Trophoblast cell (in vitro differentiated cells and primary cell): Measurements from ENCODE around the gene LRP1B.

Source experiments
- DNase-seq, 2 donors: peaks; one replicate each; pipeline ENCODE4 v3.0.0-alpha.2; 2016
- H2AFZ ChIP-seq: 2 replicates; pipeline ENCODE4 v1.6.1; 2013; ENCODE audit warnings: low read length, moderate library complexity, mild to moderate bottlenecking; ENCODE audit not compliant: insufficient read depth, poor library complexity
- H2AK5ac ChIP-seq: 2 replicates; pipeline ENCODE4 v1.6.1; 2013; ENCODE audit warnings: mild to moderate bottlenecking, low read length
- H2BK120ac ChIP-seq: 2 replicates; pipeline ENCODE4 v1.6.1; 2013; ENCODE audit warnings: low read length, mild to moderate bottlenecking, moderate library complexity; ENCODE audit not compliant: insufficient read depth, poor library complexity
- H2BK12ac ChIP-seq: 2 replicates; pipeline ENCODE4 v1.6.1; 2013; ENCODE audit warnings: mild to moderate bottlenecking, low read length, moderate library complexity
- H2BK5ac ChIP-seq: 2 replicates; pipeline ENCODE4 v1.6.1; 2013; ENCODE audit warnings: low read length, low read depth, moderate library complexity, mild to moderate bottlenecking; ENCODE audit not compliant: poor library complexity
- H3K14ac ChIP-seq: 2 replicates; pipeline ENCODE4 v1.6.1; 2013; ENCODE audit warnings: mild to moderate bottlenecking, low read length
- H3K18ac ChIP-seq: 2 replicates; pipeline ENCODE4 v1.6.1; 2013; ENCODE audit warnings: mild to moderate bottlenecking, low read length
- H3K23ac ChIP-seq: 2 replicates; pipeline ENCODE4 v1.6.1; 2013; ENCODE audit warnings: low read length
- H3K27ac ChIP-seq: 2 replicates; pipeline ENCODE4 v1.5.1; 2013; ENCODE audit warnings: low read depth, mild to moderate bottlenecking, inconsistent platforms, low read length, moderate library complexity
- H3K27me3 ChIP-seq: 2 replicates; pipeline ENCODE4 v1.6.1; 2013; ENCODE audit warnings: inconsistent platforms, mild to moderate bottlenecking, low read length, moderate library complexity; ENCODE audit not compliant: insufficient read depth
- H3K36me3 ChIP-seq, 2 experiments: 1 replicate in 1 of 2; 2 replicates in 1 of 2; pipeline ENCODE4 v1.6.1; 2013; ENCODE audit warnings: low read length in 2 of 2, mild to moderate bottlenecking in 2 of 2, moderate library complexity in 1 of 2; ENCODE audit not compliant: insufficient read depth in 2 of 2, control insufficient read depth in 1 of 2
- H3K4ac ChIP-seq: 2 replicates; pipeline ENCODE4 v1.6.1; 2013; ENCODE audit warnings: low read depth, mild to moderate bottlenecking, low read length, moderate library complexity
- H3K4me1 ChIP-seq, 2 experiments: 1 replicate in 1 of 2; 2 replicates in 1 of 2; pipeline ENCODE4 v1.6.1; 2013; ENCODE audit warnings: low read length in 2 of 2, mild to moderate bottlenecking in 2 of 2, moderate library complexity in 1 of 2; ENCODE audit not compliant: insufficient read depth in 2 of 2, control insufficient read depth in 1 of 2
- H3K4me2 ChIP-seq: 2 replicates; pipeline ENCODE4 v1.6.1; 2013; ENCODE audit warnings: inconsistent platforms, mild to moderate bottlenecking, low read length, moderate library complexity
- H3K4me3 ChIP-seq: 2 replicates; pipeline ENCODE4 v1.5.1; 2013; ENCODE audit warnings: mild to moderate bottlenecking, low read depth, low read length, inconsistent platforms
- H3K79me1 ChIP-seq: one replicate; pipeline ENCODE4 v1.6.1; 2013; ENCODE audit warnings: low read length
- H3K79me2 ChIP-seq: 2 replicates; pipeline ENCODE4 v1.6.1; 2013; ENCODE audit warnings: low read length, mild to moderate bottlenecking; ENCODE audit not compliant: control insufficient read depth, insufficient read depth, poor library complexity
- H3K9ac ChIP-seq: 2 replicates; pipeline ENCODE4 v1.6.1; 2013; ENCODE audit warnings: mild to moderate bottlenecking, low read length
- H3K9me3 ChIP-seq: 2 replicates; pipeline ENCODE4 v1.6.1; 2013; ENCODE audit warnings: low read depth, mild to moderate bottlenecking, control low read depth, inconsistent platforms, low read length; ENCODE audit not compliant: insufficient read depth
- H4K12ac ChIP-seq: 2 replicates; pipeline ENCODE4 v1.6.1; 2013; ENCODE audit warnings: low read depth, mild to moderate bottlenecking, low read length, moderate library complexity
- H4K8ac ChIP-seq: 2 replicates; pipeline ENCODE4 v1.6.1; 2013; ENCODE audit warnings: low read depth, mild to moderate bottlenecking, low read length, moderate library complexity
- H4K91ac ChIP-seq: one replicate; pipeline ENCODE4 v1.6.1; 2013; ENCODE audit warnings: low read depth, mild to moderate bottlenecking, low read length, moderate library complexity
- WGBS: extraction: QIAGEN DNeasy Blood & Tissue Kit; methylation state at CpG from one replicate; pipeline ENCODE4 v1.1.7; 2013; ENCODE audit warnings: missing lambda C conversion rate; ENCODE audit not compliant: insufficient read length, insufficient coverage; ENCODE audit errors: extremely low coverage; 5-methylcytosine and 5-hydroxymethylcytosine counted together

The LRP1B gene

DNA sequence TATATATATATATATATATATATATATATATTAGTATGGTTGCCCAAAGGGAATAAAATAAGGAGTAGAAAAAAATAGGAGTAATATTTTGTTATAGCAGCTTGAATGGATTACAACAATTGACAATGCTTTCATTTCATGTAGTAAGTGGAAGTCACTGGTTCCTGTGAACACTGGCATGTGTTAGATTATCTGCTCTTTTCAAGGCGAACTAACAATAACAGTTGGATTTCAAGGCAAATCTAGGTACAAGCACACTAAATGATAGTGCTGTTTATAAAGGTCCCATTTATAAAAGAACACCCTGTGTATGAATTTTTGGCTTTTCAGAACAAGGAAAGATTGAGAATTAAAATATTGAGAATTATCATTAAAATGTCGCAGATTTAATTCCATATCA lies 1535.7 kb downstream of the LRP1B start:
- DNase-seq, result no peak
- no CpG with 5 or more reads among the region's 2 CpGs for WGBS
- H2BK120ac ChIP-seq, result no peak overlapping the region

DNA sequence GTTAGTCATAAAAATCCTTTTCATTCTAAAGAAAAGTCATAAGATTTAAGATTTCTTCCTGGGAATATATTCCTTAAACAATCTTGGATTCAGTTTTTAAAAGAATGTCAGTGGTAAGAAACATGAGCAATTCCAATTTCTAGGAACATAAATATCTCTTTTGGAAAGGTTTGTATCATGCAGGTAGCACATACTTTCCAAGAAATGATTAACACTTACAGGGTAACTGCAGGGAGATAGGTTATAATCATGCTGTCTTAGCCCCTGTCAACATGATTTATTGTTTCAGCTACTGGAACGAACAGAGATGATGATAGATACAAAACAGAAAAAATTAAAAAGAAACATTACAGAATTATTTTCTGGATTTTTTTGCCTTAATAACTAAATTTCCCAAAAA lies 1537.7 kb downstream of the LRP1B start:
- no CpG with 5 or more reads among the region's 1 CpG for WGBS
- Histone ChIP-seq H3K4ac (no peak overlapping the region), H2BK120ac (no peak overlapping the region), H3K4me2 (no peak overlapping the region), H3K36me3 (no peaks in the 10 kb centered on the region), H3K14ac (no peak overlapping the region), H2AFZ (no peak overlapping the region), H3K4me1 (peaks cover 0 to 2% of the 10 kb centered on the region in 2 experiments), H3K27me3 (no peaks in the 10 kb centered on the region), H3K9ac (no peak overlapping the region), H2BK5ac (no peak overlapping the region), H4K12ac (no peak overlapping the region), H3K79me1 (no peaks in the 10 kb centered on the region), H3K4me3 (no peak overlapping the region), H4K8ac (no peak overlapping the region), H4K91ac (no peak overlapping the region), H3K9me3 (no peaks in the 10 kb centered on the region), H2AK5ac (no peak overlapping the region), H3K18ac (no peak overlapping the region), H3K79me2 (no peaks in the 10 kb centered on the region), H2BK12ac (no peak overlapping the region), H3K27ac (no peak overlapping the region), H3K23ac (no peak overlapping the region)
- no peak for DNase-seq

More for the DNA sequence above, 1535.7 kb downstream of the LRP1B start:
- no peak overlapping the region for H3K4me2 ChIP-seq
- H3K18ac ChIP-seq, result no peak overlapping the region
- H2AK5ac ChIP-seq, result no peak overlapping the region
- no peak overlapping the region for H2BK12ac ChIP-seq
- no peaks in the 10 kb centered on the region for H3K27me3 ChIP-seq
- H3K4me1 ChIP-seq, result peaks cover 0 to 2% of the 10 kb centered on the region in 2 experiments
- H4K12ac ChIP-seq, result no peak overlapping the region
- H3K9ac ChIP-seq, result no peak overlapping the region
- H2AFZ ChIP-seq, result no peak overlapping the region
- no peak overlapping the region for H3K27ac ChIP-seq
- no peaks in the 10 kb centered on the region for H3K36me3 ChIP-seq
- H3K79me2 ChIP-seq, result no peaks in the 10 kb centered on the region
- H2BK5ac ChIP-seq, result no peak overlapping the region
- no peak overlapping the region for H3K14ac ChIP-seq
- no peaks in the 10 kb centered on the region for H3K9me3 ChIP-seq
- no peak overlapping the region for H3K4me3 ChIP-seq
- no peak overlapping the region for H4K91ac ChIP-seq
- H3K23ac ChIP-seq, result no peak overlapping the region
- no peak overlapping the region for H3K4ac ChIP-seq
- no peak overlapping the region for H4K8ac ChIP-seq
- H3K79me1 ChIP-seq, result no peaks in the 10 kb centered on the region

DNA sequence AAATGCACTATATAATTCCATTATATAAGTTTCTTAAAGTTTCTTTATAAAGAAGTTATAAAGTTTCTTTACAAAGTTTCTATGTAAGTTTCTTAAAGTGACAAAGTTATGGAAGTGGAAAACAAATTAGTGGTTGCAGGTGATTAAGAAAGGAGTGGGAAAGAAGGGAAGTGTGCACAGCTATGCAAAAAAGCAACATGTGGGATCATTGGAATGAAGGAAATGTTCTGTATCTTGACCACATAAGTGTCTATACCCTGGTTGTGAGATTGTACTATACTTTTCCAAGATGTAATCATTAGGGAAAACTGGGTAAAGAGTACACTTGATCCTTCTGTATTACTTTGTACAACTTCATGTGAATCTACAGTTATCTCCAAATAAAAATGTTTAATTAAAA lies 1541.1 kb downstream of the LRP1B start:
- H4K91ac ChIP-seq, result no peak overlapping the region

DNA sequence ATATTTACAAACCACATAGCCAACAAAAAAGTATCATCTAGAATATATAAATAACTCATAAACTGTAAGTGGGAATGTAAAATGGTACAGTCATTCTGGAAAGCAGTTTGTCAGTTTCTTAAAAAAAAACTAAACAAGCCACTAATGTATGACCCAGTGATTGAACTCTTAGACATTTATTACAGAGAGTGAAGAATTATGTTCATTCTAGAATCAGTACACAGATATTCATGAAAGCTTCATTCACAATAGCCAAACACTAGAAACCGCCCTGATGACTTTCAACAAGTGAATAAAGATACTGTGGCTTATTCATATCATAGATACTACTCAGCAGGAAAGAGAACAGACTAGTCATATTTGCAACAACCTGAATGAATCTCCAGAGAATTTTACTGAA lies 1541.5 kb downstream of the LRP1B start:
- Histone ChIP-seq H3K27ac (no peak overlapping the region), H2BK12ac (no peak overlapping the region), H3K27me3 (no peaks in the 10 kb centered on the region), H4K91ac (no peak overlapping the region), H4K8ac (no peak overlapping the region), H3K14ac (no peak overlapping the region), H3K9ac (no peak overlapping the region), H4K12ac (no peak overlapping the region), H3K18ac (no peak overlapping the region), H2AK5ac (no peak overlapping the region), H3K4ac (no peak overlapping the region), H3K9me3 (no peaks in the 10 kb centered on the region), H3K4me2 (no peak overlapping the region), H3K4me3 (no peak overlapping the region), H2AFZ (no peak overlapping the region), H2BK120ac (no peak overlapping the region), H3K4me1 (no peaks in the 10 kb centered on the region), H3K23ac (no peak overlapping the region), H3K79me1 (no peaks in the 10 kb centered on the region), H2BK5ac (no peak overlapping the region), H3K36me3 (no peaks in the 10 kb centered on the region), H3K79me2 (no peaks in the 10 kb centered on the region)
- DNase-seq, result no peak
- WGBS, result no CpG with 5 or more reads among the region's 1 CpG

More for the DNA sequence above, 1541.1 kb downstream of the LRP1B start:
- Histone ChIP-seq H3K18ac (no peak overlapping the region), H3K27ac (no peak overlapping the region), H3K27me3 (no peaks in the 10 kb centered on the region), H3K14ac (no peak overlapping the region), H3K36me3 (no peaks in the 10 kb centered on the region), H4K8ac (no peak overlapping the region), H4K12ac (no peak overlapping the region), H3K9me3 (no peaks in the 10 kb centered on the region), H3K9ac (no peak overlapping the region), H3K79me1 (no peaks in the 10 kb centered on the region), H2BK5ac (no peak overlapping the region), H2AFZ (no peak overlapping the region), H3K4me2 (no peak overlapping the region), H2AK5ac (no peak overlapping the region), H3K4ac (no peak overlapping the region), H3K23ac (no peak overlapping the region), H3K79me2 (no peaks in the 10 kb centered on the region), H3K4me1 (no peaks in the 10 kb centered on the region), H2BK120ac (no peak overlapping the region), H2BK12ac (no peak overlapping the region), H3K4me3 (no peak overlapping the region)
- peak in 1 of 2 donors; percentile 3 for DNase-seq
